D721Med (cell line): ENCODE results near the gene KIAA0753.

Experiments used
- DNase-seq: peaks from one replicate; pipeline ENCODE4 v3.0.0; 2011; ENCODE audit warnings: low spot score; ENCODE audit not compliant: insufficient read length
- FAIRE-seq: peaks from 2 replicates; lab custom pipeline; 2011; peaks lifted over from hg19 to GRCh38; lab: Jason Lieb, UNC
- CTCF ChIP-seq: IDR thresholded peaks from 2 replicates; pipeline ENCODE4 v1.5.1; 2012; ENCODE audit warnings: mild to moderate bottlenecking, control low read depth; ENCODE audit not compliant: insufficient read depth; ENCODE audit errors: missing control alignments

Gene KIAA0753

GRCh38 chr17:6580625-6581024, 59.9 kb downstream of the KIAA0753 start:
- no peak for FAIRE-seq
- no peak for DNase-seq
- no peak for TF ChIP-seq CTCF

- TF ChIP-seq CTCF: no peak
- DNase-seq: no peak
- FAIRE-seq: no peak
These were observed 62.0 kb downstream of the KIAA0753 start for GRCh38 chr17:6578491-6578890.

- DNase-seq (no peak), FAIRE-seq (no peak)
- TF ChIP-seq CTCF: no peak
These were observed 62.7 kb downstream of the KIAA0753 start for GRCh38 chr17:6577686-6578263.

GRCh38 chr17:6576038-6576785, 64.3 kb downstream of the KIAA0753 start:
- DNase-seq: no peak

GRCh38 chr17:6575596-6575988, 64.9 kb downstream of the KIAA0753 start:
- DNase-seq (no peak), FAIRE-seq (no peak)
- no peak for TF ChIP-seq CTCF

More at GRCh38 chr17:6576038-6576785, 64.3 kb downstream of the KIAA0753 start:
- FAIRE-seq: no peak
- no peak for TF ChIP-seq CTCF

- DNase-seq: no peak
- no peak for FAIRE-seq
- no peak for TF ChIP-seq CTCF
These were observed 65.6 kb downstream of the KIAA0753 start for GRCh38 chr17:6574687-6575595.
